ENCODE measurements around the gene FRYL.

DNA sequence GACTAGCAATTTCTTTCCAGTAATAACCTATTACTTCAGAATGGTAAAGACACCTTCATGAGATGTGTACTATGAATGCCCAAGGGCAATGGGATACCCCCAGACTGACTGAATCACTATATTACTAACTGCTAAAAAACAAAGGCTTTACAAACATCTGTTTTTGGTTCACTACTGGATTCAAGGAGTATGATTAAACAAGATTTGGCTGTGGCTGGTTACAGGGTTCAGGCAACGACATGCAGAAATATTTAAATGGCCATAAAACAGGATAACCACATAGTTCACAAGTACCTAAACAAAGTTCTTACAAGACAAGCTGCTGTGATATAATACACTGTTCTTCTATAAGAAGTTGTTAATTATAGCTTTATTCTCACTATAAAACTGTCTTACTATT is 128.2 kb downstream of the FRYL start:
- TF ChIP-seq, protein P1, sequence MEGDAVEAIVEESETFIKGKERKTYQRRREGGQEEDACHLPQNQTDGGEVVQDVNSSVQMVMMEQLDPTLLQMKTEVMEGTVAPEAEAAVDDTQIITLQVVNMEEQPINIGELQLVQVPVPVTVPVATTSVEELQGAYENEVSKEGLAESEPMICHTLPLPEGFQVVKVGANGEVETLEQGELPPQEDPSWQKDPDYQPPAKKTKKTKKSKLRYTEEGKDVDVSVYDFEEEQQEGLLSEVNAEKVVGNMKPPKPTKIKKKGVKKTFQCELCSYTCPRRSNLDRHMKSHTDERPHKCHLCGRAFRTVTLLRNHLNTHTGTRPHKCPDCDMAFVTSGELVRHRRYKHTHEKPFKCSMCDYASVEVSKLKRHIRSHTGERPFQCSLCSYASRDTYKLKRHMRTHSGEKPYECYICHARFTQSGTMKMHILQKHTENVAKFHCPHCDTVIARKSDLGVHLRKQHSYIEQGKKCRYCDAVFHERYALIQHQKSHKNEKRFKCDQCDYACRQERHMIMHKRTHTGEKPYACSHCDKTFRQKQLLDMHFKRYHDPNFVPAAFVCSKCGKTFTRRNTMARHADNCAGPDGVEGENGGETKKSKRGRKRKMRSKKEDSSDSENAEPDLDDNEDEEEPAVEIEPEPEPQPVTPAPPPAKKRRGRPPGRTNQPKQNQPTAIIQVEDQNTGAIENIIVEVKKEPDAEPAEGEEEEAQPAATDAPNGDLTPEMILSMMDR (IDR thresholded peaks at IDR 0.05) = no peak
- no peak for TF ChIP-seq POLR2A (IDR thresholded peaks at IDR 0.05)
